Activated naive CD4-positive, alpha-beta T cell (primary cell): Measurements from ENCODE around the gene AUTS2.
"Not testable (repeated sequence)": the region's sequence is repeated elsewhere in the genome, so short reads cannot be mapped to it uniquely, and the experiment has no call there.

Experiments
- DNase-seq, 4 experiments: peaks; one replicate each; lab custom pipeline; 2025; lab: John Stamatoyannopoulos, UW

Gene AUTS2

DNA sequence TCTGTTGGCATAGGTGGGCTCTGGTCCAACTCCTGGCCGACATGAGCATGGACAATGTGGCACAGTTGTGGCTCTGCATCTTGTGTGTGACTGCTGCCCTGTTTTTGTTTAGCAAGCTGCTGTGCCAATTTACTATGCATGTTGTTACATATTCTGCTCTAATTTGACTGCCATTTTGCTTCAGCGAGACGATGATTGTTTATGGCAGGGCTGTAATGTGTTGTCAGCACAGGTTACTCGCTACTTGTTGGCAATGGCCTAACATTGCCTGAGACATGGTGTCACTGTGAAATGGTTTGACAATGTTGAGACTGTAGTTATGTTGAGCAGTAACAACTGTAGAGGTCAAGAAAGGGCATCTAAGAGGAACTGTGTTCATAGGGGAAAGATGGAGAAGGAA lies 659.6 kb downstream of the AUTS2 start:
- DNase-seq, result no peak

DNA sequence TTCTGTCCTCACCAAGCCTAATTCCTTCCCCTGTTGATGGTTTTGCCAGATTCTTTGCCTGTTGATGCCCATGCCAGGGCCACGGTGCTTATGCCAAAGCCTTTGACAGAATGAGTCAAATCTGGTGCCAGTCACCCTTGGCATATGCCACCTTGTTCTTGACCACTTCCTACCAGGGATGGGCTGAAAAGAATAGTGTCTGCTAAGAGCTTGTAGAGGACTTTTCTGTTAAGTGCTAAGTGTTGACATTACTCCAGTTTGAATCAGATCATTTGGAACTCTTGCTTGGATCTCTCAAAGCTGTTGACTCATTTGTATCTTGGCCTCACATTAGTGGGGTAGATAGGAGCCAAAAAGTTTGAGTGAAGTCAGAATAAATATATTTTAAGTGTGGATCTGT lies 661.2 kb downstream of the AUTS2 start:
- DNase-seq, result no peak

DNA sequence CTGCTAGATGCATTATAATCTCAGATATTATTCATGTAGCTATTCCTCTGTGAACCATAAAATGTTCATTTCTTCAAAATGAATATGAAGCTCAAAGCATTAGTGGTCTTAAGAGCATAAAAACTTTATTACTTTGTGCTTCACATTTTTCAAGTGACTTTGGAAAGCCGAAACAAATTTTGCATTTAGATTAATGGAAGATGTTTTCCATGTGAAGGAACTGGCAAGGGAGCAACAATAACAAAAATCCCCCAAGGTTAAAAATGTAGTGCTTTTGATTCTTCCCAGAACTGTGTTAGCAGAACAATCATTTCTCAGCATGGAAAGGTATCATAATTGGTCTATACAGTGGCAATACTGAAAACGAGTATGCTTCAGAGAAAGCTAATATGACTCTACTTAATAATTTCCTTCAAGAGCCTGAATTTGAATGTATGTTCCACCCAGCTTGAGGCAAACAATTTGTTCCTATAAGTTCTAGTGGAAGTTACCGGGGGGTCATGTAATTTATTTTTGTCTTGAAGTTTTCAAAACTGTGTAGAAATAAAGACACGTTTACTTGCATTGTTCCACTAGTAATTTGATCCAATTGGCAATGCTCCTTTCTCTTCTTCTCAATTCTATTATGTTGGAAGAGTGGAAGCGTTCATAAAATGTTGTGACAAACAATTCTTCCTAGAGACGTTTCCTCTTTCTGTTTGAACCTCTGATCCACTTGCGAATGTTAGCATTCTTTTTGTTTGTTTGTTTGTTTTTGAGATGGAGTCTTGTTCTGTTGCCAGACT lies 665.4 kb downstream of the AUTS2 start:
- DNase-seq, result no peak

DNA sequence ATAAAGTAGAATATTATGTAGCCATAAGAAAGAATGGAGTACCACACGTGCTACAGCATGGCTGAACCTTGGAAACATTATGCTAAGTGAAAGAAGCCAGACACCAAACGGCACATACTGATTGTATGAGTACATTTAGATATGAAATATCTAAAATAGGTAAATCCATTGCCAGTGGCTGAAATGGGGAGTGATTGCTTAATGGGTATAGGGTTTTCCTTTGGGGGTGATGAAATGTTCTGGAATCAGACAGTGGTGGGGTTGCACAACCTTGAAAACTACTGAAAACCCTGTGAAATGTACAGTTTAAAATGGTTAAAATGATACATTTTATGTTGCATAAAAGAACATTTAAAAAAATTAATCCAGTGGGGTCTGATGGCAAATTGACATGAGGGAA lies 667.9 kb downstream of the AUTS2 start:
- DNase-seq, result no peak

DNA sequence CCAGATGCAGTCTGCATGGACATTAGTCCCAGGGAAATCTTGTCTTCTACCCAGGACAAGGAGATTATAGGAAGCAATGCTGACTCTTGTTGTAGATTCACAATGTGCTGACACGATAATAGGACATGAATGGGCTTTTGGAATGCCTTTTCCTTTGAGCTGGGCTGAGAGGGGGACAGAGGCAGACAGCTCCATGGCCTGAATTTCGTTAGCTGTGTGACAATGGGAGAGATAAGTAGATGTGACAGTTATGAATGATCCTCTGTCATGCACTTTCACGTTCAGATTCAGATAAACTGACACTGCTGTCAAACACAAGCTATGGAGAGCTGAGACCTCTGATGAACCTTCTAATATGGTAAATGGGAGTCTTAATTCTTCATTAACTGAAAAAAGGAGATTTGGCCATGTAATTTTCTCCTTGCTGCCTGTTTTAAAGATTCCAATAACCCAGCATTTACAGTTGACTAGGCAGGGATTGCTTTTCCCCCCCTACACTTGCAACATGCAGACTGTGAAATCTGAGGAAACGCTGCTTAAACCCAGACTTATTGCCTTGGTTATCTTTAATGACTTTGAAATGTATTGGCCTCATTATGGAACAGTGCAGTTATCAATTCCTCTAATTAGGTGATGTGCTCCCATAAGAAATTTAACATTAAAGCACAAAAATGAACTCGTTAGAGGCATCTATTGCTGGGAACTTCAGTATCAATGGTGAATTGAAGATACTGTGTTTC lies 669.3 kb downstream of the AUTS2 start:
- DNase-seq, result no peak

DNA sequence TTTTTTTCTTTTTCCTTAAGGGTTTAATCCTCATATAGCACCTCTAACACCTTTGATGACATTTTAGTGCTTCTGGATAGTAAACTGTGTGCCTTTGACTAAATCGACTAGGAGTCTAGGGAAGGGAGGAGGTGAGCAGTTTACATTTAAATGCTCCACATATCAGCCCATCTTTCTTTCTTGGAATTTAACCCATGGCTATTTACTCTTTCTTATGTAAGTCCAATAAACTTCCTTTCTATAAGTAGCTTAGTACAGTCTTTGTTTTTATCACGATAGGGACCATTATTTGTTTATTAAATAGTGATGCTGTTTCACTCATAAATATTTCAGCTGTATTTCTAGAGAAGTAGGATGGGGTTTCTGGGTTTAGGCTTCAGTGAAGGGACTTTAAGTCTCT lies 669.9 kb downstream of the AUTS2 start:
- no peak for DNase-seq

DNA sequence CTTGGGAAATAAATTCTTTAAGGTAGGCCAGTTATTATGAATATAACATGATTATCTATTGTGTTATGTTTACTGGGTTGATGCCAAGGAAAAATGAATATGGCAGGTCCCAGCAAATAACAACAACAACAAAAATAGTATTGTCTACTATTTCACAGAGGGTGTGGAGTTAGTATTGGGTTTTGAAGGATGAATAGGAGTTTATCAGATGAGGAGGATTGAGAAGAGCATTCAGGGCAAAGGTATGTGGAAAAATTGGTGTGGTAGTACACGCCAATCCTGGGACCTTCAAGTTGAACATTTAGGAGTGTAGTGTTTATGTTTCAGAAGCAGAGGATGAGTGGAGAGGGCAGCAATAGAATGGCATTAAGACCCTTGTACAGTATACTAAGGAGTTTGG lies 671.9 kb downstream of the AUTS2 start:
- DNase-seq, result no peak

DNA sequence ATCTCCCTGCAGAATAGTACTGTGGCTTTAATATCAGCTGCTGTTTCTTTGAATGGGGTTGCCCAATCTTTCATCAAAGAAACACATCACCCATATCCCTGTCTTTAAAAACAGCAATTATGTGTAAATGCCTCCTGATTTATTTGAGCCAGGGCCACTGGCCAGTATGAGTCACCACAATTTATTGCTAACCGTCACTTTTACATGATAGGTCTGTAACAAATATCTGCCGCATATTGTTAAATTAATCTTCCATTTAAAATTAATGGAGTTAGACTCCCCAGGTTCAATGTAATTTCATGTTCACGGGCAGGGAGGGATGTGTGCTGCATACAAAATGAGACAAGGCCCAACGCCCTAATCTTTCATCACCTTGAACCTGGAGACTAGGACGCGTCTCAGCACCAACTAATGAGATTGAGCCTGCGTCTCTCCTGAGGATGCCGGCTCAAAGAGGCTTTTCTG lies 673.4 kb downstream of the AUTS2 start:
- no peak for DNase-seq

DNA sequence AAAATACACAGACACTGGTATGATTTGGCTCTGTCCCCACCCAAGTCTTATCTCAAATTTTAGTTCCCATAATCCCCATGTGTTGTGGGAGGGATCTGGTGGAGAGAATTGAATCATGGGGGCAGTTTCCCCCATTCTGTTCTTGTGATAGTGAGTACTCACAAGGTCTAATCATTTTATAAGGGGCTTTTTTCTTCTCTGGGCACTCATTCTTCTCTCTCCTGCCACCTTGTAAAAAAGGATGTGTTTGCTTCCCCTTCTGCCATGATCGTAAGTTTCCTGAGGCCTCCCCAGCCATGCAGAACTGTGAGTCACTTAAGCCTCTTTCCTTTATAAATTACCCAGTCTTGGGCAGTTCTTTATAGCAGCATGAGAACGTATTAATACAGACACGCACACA lies 677.3 kb downstream of the AUTS2 start:
- DNase-seq, result not testable (repeated sequence)

DNA sequence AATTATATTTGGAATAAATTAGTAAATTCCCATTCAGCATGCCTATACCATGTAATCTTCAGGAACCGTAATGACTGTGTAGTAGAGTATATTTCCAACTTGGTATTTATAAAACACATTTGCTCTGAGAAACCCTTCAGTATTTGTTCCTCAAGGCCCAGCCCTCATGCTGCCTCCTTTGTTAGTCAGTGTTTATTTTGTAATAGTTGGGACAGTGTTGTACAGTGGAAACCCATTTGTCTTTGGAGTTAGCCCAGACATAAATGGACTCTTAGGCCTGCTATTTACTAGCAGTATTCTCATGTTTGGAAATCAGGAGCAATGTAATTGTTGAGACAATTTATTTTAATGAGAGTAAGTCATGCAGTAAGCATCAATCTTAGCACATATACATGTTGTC lies 686.9 kb downstream of the AUTS2 start:
- no peak for DNase-seq

DNA sequence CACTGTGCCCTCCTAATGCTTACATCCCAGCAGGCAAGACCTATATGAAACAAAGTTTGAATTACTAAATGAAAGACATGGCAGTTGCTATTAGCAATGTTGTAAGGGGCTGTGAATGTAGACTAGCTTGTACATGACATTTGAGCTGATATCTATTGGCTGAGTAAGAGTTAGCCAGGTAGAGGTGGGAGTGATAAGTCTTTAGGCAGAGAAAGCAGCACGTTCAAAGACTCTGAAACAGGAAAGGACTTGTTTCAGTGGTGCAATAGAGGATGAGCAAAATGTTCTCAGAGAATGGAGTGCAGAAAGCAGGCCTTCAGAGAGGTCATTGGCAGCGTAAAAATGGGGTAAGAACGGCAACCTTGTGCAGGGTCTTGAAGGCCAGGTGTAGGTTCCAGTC lies 687.6 kb downstream of the AUTS2 start:
- no peak for DNase-seq

DNA sequence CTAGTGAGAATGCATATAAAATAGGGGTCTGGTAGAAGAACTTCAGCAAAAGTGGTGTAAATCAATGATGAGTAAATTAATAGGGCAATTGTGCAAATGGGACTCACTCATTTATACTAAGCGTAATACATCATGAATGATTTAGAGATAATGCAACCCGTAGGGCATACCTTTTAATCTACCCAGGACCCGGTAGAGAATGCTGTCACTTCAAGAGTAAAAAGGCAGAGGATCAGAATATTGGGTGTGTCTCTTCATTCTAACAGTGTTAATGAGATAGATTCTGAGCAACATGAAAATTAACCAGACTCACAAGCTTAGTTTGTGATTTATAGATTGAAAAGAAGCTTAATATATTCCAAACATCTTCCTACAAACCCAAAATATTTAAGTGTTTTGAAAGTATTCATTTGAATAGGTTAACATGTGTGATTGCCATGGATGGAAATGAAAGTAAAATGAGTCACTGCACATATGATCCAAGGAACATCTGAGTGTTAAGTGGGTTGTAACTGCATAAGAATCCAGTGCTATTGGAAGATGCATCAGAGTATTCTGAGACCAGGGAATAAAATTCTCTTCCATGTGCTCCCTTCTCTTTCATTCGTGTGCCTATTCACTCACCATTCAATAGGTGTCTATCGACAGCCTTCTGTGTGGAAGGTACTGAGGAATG lies 690.6 kb downstream of the AUTS2 start:
- DNase-seq, result no peak

DNA sequence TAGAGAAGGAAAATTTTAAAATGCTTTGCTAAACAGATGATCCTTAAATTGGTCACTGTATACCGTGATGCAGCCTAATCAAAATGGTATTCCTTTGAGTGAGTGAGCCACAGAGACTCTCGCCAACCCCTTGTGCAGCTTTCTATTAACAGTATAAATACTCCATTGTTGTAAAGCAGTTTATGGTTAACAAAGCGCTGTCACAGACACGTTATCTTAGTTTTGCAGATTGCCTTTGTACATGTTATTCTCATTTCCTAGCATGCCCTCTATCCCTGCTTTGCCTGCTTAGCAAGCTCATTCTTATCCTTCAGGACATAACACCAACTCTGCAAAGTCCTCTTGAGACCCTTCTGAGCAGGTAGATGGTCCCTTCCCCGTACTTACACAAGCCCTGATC lies 694.4 kb downstream of the AUTS2 start:
- DNase-seq, result no peak

DNA sequence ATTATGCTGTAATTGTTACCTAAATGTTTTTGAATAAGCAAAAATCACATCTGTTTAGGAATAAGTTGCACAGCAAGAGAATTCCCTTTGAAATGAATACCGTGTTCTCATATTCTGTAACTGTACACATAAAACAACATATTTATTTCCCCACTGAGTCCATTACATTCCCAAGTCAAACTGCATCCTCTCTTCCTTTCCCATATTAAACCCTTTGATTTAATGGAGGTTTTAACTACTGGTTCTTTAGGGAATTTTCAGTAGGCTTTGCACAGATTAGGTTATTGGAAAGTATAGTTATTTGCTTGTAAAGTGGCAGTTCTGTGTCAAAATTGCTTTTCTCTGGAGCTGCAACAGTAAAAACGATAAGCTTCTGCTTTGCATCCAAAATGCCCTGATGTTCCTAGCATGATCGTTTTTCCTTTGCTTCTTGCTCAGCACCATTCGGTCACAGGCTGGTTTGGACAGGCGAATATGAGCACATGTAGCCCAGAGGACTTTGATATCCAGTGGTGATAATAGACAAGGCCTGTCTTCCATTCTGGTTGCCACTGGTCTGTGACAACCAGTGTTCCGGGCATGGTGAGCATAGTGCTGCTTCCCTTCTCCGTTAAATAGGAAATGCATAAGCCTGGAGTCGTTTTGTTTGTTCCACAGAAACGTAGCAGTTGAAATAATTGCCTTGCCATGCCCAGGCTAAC lies 696.1 kb downstream of the AUTS2 start:
- no peak for DNase-seq

DNA sequence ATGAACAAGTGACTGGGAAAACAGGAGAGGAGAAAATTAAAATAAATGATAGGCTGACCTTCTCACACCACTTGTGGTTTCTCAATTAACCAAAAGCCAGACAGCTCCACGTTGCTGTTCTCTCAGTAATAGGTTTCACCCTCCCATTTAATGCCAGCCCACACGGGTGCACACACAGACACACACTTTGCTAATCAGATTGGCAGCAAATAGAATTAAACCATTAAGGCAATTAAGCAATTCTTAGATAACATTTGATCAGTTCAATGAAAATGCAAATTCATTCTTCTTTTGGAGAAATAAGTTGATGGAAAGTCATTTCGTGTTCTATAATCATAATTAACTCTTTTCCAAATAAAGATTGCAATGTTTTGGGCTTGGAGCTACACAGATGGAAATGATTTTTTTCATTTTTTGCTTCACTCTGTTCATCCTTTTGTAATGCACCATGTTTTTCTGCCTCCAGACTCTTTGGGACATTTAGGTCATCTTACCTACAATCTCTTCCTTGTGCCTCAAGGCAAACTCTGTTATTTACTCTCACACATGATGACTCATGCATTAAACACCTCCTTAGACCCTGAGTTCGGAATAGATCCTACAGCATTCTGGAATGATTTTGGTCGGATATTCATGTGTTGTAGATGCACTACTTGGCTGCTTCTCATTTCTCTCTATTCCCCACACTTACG lies 700.7 kb downstream of the AUTS2 start:
- DNase-seq, result no peak

DNA sequence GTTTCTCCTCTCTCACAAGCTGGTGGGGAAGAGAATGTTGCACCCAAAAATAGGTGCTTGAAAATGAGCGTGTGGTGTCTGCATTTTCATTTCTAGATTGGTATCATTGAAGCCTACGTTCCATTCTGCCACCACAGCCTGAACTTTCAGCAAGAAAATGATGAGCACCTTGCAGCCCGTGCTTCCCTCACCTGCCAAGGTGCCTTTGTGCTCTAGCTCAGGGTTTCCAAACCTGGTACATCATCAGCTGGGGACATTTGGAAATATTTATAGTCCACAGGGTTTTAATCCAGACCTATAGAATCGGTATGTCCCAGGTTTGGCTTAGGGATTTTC lies 701.2 kb downstream of the AUTS2 start:
- no peak for DNase-seq

DNA sequence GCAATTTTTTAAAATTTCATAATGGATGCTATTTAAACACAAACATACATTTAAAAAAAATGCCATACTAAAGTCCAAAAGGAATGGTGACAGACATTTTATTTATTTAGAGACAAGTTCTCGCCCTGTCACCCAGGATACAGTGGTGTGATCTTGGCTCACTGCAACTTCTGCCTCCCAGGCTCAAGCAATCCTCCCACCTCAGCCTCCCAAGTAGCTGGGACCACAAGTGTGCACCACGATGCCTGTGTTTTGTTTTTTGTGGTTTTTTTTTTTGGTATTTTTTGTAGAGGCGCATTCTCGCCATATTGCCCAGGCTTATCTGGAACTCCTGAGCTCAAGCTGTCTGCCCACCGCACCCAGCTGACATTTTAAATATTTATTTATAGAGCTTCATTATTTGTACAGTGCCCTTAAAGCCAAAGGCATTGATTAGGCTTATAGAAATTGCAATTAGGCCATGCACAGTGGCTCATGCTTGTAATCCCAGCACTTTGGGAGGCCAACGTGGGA lies 703.5 kb downstream of the AUTS2 start:
- no peak for DNase-seq

DNA sequence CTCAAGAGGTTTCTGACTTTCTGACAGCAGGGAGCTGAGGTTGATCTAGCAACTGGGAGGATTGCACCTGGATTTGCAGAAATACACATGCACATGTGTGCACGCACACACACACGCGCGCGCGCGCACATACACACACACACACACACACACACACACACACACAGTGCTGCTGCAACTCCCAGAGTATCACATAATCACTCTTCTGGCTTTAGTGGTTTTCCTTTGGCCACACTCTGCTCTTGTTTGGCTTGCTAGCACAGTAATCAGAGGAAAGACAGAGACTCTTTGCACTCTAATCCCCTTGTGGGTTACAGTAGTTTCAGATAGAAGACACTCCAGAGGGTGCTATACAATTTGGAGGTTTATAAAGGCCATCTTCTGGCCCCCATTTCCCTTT lies 705.0 kb downstream of the AUTS2 start:
- no peak for DNase-seq

DNA sequence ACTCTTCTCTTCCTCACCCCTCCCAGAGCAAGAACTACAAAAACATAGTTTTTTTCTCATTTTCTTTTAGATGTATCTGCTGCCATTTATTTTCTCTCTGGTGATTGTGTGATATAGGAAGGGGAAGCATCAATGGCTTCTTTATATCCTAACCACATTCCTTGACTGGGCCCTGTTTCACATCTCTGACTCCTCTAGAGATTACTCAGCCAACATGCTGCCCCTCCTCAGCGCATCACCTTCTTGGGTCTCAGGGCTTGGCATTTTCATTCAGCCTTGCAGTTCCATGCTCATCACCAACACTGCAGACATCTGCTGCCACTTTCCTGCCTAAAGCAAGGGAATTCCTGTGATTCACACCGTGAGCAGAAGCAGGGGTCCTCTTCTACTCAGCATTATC lies 705.5 kb downstream of the AUTS2 start:
- no peak for DNase-seq

DNA sequence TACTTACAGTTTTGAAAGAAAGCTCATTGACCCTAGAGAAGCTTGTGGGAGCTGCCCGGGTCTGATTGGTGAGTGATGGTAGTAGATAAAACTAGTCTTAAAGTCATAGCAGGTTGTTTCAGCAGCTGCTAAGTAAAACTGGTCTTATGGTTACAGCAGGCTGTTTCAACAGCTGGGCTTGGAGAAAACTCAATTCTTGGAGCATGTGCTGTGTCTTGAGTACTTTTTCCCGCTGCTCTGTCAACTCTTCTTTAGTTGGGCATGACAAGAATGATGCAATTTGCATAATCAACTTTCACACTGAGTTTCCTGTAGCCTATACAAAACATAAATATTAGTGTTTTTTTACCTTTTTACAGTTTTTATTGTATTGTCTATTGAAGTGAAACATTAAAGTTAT lies 707.9 kb downstream of the AUTS2 start:
- DNase-seq, result no peak

DNA sequence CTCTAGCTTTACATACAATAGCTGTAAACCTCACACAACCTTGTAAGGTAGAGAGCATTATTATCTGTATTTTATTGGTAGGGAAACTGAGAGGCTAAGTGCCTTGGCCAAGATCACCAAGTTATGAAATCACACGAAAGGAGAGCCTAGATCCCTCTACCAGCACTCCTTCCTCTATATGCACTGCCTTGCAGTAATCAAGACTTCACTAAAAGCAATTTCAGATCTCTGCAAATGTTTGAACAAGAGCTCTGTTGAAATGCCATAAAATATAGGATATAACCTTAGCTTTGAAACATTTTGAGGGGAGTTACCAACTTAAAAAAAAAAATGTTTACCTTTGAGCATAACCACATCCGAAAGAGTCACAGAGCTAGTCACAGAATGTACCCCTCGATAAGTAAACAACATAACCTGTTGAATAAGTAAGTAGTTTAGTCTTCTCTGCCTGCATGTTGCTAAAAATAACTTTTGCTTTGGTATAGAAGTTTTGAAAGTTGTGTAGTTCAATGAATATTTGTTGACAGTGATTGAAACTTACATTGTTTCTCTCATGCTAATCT lies 709.4 kb downstream of the AUTS2 start:
- DNase-seq, result no peak
